Neural progenitor cell (in vitro differentiated cells): ENCODE data around the gene NOG.

Source experiments
- CTCF ChIP-seq: fragments of 200-600 bp; sonication (generic); IDR thresholded peaks from 2 replicates; pipeline ENCODE4 v1.5.1; 2017; ENCODE audit warnings: antibody characterized with exemption, mild to moderate bottlenecking
- EZH2 ChIP-seq: fragments of 200-600 bp; sonication (generic); IDR thresholded peaks from 2 replicates; pipeline ENCODE4 v1.6.1; 2017; ENCODE audit warnings: antibody characterized with exemption, mild to moderate bottlenecking, moderate library complexity

DNA sequence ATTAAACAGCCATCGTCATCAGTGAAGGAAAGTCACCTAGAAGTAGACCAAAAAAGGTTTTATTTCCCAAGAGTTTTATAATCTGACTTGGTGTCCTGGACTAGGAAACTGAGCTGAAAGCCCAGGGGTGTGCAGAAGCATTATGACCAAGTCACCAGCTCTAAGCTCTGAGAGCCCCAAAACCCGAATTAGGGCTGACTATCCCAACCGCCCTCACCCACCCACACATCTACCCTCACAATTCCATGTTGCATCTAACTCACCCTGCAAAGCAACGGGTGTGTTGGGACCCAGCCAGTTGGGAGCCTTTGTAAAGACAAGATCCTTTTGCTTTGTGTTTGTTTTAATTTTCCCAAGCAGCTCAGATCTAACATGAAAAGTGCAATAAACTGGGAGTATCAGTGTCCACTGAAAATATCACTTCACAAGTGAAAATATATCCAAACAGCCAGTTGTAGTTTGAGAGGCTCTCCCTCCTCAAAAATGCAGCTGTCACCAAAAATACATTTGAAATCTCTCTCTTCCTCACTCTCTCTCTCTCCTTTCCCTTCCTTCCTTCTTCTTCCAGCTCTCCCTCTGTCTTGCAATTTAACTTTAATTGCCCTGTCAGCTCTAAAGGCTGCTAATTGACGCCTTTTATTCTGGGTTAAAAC lies 16.2 kb upstream of the NOG start:
- TF ChIP-seq CTCF (no peak), EZH2 (no peak)
